Mononuclear cell (primary cell): Measurements from ENCODE around the gene CAMK2D. TPM values are rescaled to one million over a fixed set of nuclear protein-coding genes. Genes with fewer than 3 reads are reported as not detected.
"Not testable (repeated sequence)": the region's sequence is repeated elsewhere in the genome, so short reads cannot be mapped to it uniquely, and the experiment has no call there.

Experiments
- H3K27me3 ChIP-seq: 2 replicates; pipeline ENCODE4 v1.6.0; 2011; ENCODE audit warnings: low read length, control low read depth; ENCODE audit not compliant: insufficient read depth
- H3K4me1 ChIP-seq: 2 replicates; pipeline ENCODE4 v1.5.1; 2011; ENCODE audit warnings: mild to moderate bottlenecking, low read length, control low read depth; ENCODE audit not compliant: insufficient read depth
- H3K4me3 ChIP-seq: 2 replicates; pipeline ENCODE4 v1.5.1; 2011; ENCODE audit warnings: mild to moderate bottlenecking, low read length, moderate library complexity
- H3K9me3 ChIP-seq: 2 replicates; pipeline ENCODE4 v1.5.1; 2011; ENCODE audit warnings: low read depth, mild to moderate bottlenecking, control low read depth, low read length
- total RNA-seq: library from RNA; depleted of rRNA; stranded (reverse); fragments of >200 nt; gene quantifications from one replicate; pipeline ENCODE4 v1.2.3, GENCODE V29; 2012

CAMK2D gene
- total RNA-seq: 58.6 TPM

- Histone ChIP-seq H3K4me1 (peaks cover 16% of the 10 kb centered on the region), H3K9me3 (no peaks in the 10 kb centered on the region), H3K27me3 (no peaks in the 10 kb centered on the region), H3K4me3 (peak within 1 kb of the TSS; percentile 77)
Observed at GRCh38 chr4:113761620-113762185, at the start of gene CAMK2D. Gene CAMK2D (minus strand): TSS chr4:113761738. CDS start chr4:113761068, 670 bp downstream.

GRCh38 chr4:113810906-113811305, 49.4 kb upstream of the CAMK2D start:
- no peaks in the 10 kb centered on the region for H3K27me3 ChIP-seq
- H3K9me3 ChIP-seq: no peaks in the 10 kb centered on the region
- H3K4me1 ChIP-seq: peaks cover 24% of the 10 kb centered on the region
- H3K4me3 ChIP-seq: no peak overlapping the region

- H3K9me3 ChIP-seq: no peaks in the 10 kb centered on the region
- H3K4me1 ChIP-seq: peaks cover 22% of the 10 kb centered on the region
- H3K27me3 ChIP-seq: no peaks in the 10 kb centered on the region
- no peak overlapping the region for H3K4me3 ChIP-seq
Observed at GRCh38 chr4:113809311-113809710, 47.8 kb upstream of the CAMK2D start.

- no peaks in the 10 kb centered on the region for H3K27me3 ChIP-seq
- peaks cover 18% of the 10 kb centered on the region for H3K4me1 ChIP-seq
- H3K4me3 ChIP-seq: no peak overlapping the region
- no peaks in the 10 kb centered on the region for H3K9me3 ChIP-seq
Observed at GRCh38 chr4:113806850-113807249, 45.3 kb upstream of the CAMK2D start.

GRCh38 chr4:113801882-113802281, 40.3 kb upstream of the CAMK2D start:
- no peak overlapping the region for H3K4me3 ChIP-seq
- no peaks in the 10 kb centered on the region for H3K9me3 ChIP-seq
- H3K27me3 ChIP-seq: no peaks in the 10 kb centered on the region

DNA sequence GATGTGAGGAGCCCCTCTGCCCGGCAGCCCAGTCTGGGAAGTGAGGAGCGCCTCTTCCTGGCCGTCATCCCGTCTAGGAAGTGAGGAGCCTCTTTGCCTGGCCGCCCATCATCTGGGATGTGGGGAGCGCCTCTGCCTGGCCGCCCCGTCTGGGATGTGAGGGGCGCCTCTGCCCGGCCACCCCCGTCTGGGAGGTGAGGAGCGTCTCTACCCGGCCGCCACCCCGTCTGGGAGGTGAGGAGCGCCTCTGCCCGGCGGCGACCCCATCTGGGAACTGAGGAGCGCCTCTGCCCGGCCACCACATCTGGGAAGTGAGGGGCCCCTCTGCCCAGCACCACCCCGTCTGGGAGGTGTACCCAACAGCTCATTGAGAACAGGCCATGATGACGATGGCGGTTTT, 34.8 kb upstream of the CAMK2D start:
- not testable (repeated sequence) for H3K4me1 ChIP-seq

More at GRCh38 chr4:113801882-113802281, 40.3 kb upstream of the CAMK2D start:
- no peaks in the 10 kb centered on the region for H3K4me1 ChIP-seq

DNA sequence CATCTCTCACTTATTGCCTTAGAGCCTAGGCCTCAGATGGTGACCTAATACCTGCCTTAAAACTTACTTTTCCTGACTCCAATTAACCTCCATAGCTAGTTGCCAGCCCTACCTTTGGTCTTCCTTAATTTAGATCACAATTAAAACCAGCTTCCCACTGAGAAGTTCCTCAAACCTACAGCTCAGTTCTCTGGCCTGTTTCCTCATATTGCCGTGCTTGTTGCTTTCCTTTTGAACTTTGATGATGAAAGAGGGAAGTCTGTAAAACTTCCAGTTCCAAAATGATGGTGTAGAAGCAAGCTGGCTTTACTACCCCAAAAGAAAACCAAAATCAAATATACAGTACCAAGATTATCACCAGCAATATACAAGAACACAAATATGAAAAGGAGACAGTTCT, 28.9 kb upstream of the CAMK2D start:
- Histone ChIP-seq H3K4me3 (no peak overlapping the region), H3K4me1 (peaks cover 45% of the 10 kb centered on the region), H3K9me3 (peaks cover 18% of the 10 kb centered on the region)

More for the DNA sequence above, 34.8 kb upstream of the CAMK2D start:
- H3K27me3 ChIP-seq, H3K4me3 ChIP-seq: not testable (repeated sequence)
- H3K9me3 ChIP-seq: peaks cover 18% of the 10 kb centered on the region

GRCh38 chr4:113788888-113789287, 27.4 kb upstream of the CAMK2D start:
- Histone ChIP-seq H3K4me1 (peaks cover 58% of the 10 kb centered on the region), H3K9me3 (peaks cover 18% of the 10 kb centered on the region), H3K27me3 (no peaks in the 10 kb centered on the region), H3K4me3 (no peak overlapping the region)

More for the DNA sequence above, 28.9 kb upstream of the CAMK2D start:
- H3K27me3 ChIP-seq: no peaks in the 10 kb centered on the region

- Histone ChIP-seq H3K4me1 (peaks cover 49% of the 10 kb centered on the region), H3K27me3 (no peaks in the 10 kb centered on the region), H3K4me3 (no peak overlapping the region), H3K9me3 (no peaks in the 10 kb centered on the region)
Observed at GRCh38 chr4:113785781-113786180, 24.2 kb upstream of the CAMK2D start.

DNA sequence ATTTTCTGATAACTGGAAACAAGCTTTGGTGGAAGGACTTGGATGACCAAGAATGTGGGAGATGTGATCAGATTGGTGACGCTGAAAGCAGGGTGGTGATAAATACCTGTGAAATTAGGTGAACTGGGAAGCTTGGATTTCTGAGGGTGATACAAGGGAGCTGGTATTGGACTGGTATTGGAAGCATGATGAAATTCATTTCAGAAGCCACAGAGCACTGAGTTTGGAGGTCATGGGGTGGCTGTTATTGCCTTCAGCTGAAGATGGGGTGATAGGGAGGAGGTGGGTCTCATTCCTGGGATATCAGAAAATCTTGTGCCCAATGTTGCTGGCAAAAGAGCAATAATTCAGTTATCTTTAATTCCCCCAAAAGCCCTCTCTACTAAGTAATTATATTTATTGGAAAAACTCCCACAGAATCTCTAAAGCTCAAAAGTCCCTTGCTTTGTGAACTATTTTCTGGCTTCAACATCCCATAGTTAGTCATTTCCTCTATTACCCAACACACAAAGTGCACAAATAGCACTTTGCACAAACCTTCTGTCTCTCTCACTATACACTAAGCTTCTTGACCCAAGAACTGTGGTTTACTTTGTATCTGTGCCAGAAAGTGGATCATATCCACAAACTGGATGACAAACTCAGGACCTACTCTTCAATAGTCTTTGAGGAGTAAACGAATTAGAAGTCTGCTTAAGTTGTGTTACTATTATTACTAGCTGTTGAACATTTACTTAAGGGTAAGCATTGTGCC, 23.1 kb upstream of the CAMK2D start:
- Histone ChIP-seq H3K4me3 (no peak overlapping the region), H3K27me3 (no peaks in the 10 kb centered on the region), H3K9me3 (no peaks in the 10 kb centered on the region), H3K4me1 (peaks cover 38% of the 10 kb centered on the region)

- no peaks in the 10 kb centered on the region for H3K27me3 ChIP-seq
- H3K4me3 ChIP-seq: no peak overlapping the region
- H3K4me1 ChIP-seq: peaks cover 30% of the 10 kb centered on the region
- H3K9me3 ChIP-seq: no peaks in the 10 kb centered on the region
Observed at GRCh38 chr4:113783701-113784100, 22.2 kb upstream of the CAMK2D start.

DNA sequence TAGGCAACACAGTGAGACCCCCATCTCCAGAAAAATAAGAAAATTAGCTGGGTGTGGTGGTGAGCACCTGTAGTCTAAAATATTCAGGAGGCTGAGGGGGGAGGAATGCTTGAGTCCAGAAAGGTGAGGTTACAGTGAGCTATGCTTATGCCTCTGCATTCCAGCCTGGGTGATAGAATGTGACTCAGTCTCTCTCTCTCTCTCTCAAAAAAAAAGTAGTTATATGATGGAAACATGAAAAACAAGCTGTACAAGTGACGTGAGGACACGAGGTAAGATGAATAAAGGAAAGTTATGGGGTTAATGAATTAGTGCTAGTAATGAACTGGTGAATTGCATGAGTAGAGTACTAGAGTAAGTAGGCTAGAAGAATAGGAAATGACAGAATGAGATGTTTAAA, 21.8 kb upstream of the CAMK2D start:
- peaks cover 26% of the 10 kb centered on the region for H3K4me1 ChIP-seq
- no peaks in the 10 kb centered on the region for H3K9me3 ChIP-seq

GRCh38 chr4:113781439-113782040, 20.0 kb upstream of the CAMK2D start:
- no peak overlapping the region for H3K4me3 ChIP-seq
- H3K4me1 ChIP-seq: peaks cover 21% of the 10 kb centered on the region
- no peaks in the 10 kb centered on the region for H3K9me3 ChIP-seq
- no peaks in the 10 kb centered on the region for H3K27me3 ChIP-seq

More for the DNA sequence above, 21.8 kb upstream of the CAMK2D start:
- H3K27me3 ChIP-seq: no peaks in the 10 kb centered on the region
- H3K4me3 ChIP-seq: no peak overlapping the region

- H3K27me3 ChIP-seq: no peaks in the 10 kb centered on the region
- peaks cover 5% of the 10 kb centered on the region for H3K4me1 ChIP-seq
- no peaks in the 10 kb centered on the region for H3K9me3 ChIP-seq
- H3K4me3 ChIP-seq: no peak overlapping the region
Observed at GRCh38 chr4:113776679-113777078, 15.1 kb upstream of the CAMK2D start.

- H3K4me3 ChIP-seq: no peak overlapping the region
- peaks cover 5% of the 10 kb centered on the region for H3K4me1 ChIP-seq
- no peaks in the 10 kb centered on the region for H3K27me3 ChIP-seq
- no peaks in the 10 kb centered on the region for H3K9me3 ChIP-seq
Observed at GRCh38 chr4:113776016-113776415, 14.5 kb upstream of the CAMK2D start.
